Stimulated activated CD8-positive, alpha-beta memory T cell treated with anti-CD3 and anti-CD28 coated beads, Interleukin-15, amount 100 ng/mL, for 24 hours (primary cell): ENCODE results near the gene MMP11.
"Not testable (repeated sequence)": the region's sequence is repeated elsewhere in the genome, so short reads cannot be mapped to it uniquely, and the experiment has no call there.

Experiments
- DNase-seq: peaks from one replicate; pipeline ENCODE4 v3.0.0-alpha.2; 2020; ENCODE audit warnings: low read depth

Gene MMP11

GRCh38 chr22:23772649-23773473, at the start of gene MMP11:
TSS of gene MMP11 (plus strand) at chr22:23772849. CDS start at chr22:23772871, 22 bp downstream.
- no peak for DNase-seq

- not testable (repeated sequence) for DNase-seq
Measured at GRCh38 chr22:23728108-23728507, 44.5 kb upstream of the MMP11 start.

GRCh38 chr22:23737696-23738095, 35.0 kb upstream of the MMP11 start:
- DNase-seq = no peak

- DNase-seq = no peak
Measured at GRCh38 chr22:23742505-23743264, 30.0 kb upstream of the MMP11 start.

GRCh38 chr22:23743303-23743705, 29.3 kb upstream of the MMP11 start:
- no peak for DNase-seq

GRCh38 chr22:23744001-23744400, 28.6 kb upstream of the MMP11 start:
- DNase-seq = no peak

GRCh38 chr22:23744485-23744884, 28.2 kb upstream of the MMP11 start:
- DNase-seq = no peak

GRCh38 chr22:23745791-23746190, 26.9 kb upstream of the MMP11 start:
- DNase-seq = no peak

- DNase-seq = no peak
Measured at GRCh38 chr22:23749841-23750301, 22.8 kb upstream of the MMP11 start.

GRCh38 chr22:23750367-23750713, 22.3 kb upstream of the MMP11 start:
- no peak for DNase-seq

- peak; percentile 70 for DNase-seq
Measured at GRCh38 chr22:23750714-23751440, 21.8 kb upstream of the MMP11 start, which contains the start of gene ZNF70. TSS of gene ZNF70 (minus strand) at chr22:23751112. CDS start at chr22:23745140, 5,972 bp downstream.

- DNase-seq = no peak
Measured at GRCh38 chr22:23751441-23751996, 21.1 kb upstream of the MMP11 start.

GRCh38 chr22:23752090-23752691, 20.5 kb upstream of the MMP11 start:
- no peak for DNase-seq

- no peak for DNase-seq
Measured at GRCh38 chr22:23752750-23753149, 19.9 kb upstream of the MMP11 start.

- DNase-seq = no peak
Measured at GRCh38 chr22:23753385-23753784, 19.3 kb upstream of the MMP11 start.

- DNase-seq = no peak
Measured at GRCh38 chr22:23754220-23754919, 18.3 kb upstream of the MMP11 start, which contains the start of gene VPREB3. TSS of gene VPREB3 (minus strand) at chr22:23754425. CDS start at chr22:23754363, 62 bp downstream.

- no peak for DNase-seq
Measured at GRCh38 chr22:23754980-23755636, 17.5 kb upstream of the MMP11 start.

GRCh38 chr22:23755711-23756110, 16.9 kb upstream of the MMP11 start:
- DNase-seq = no peak

- DNase-seq = no peak
Measured at GRCh38 chr22:23756891-23757290, 15.8 kb upstream of the MMP11 start.

- DNase-seq = no peak
Measured at GRCh38 chr22:23759566-23759965, 13.1 kb upstream of the MMP11 start.
